ENCODE data around the gene GRAP2.

- TF ChIP-seq, protein P1, sequence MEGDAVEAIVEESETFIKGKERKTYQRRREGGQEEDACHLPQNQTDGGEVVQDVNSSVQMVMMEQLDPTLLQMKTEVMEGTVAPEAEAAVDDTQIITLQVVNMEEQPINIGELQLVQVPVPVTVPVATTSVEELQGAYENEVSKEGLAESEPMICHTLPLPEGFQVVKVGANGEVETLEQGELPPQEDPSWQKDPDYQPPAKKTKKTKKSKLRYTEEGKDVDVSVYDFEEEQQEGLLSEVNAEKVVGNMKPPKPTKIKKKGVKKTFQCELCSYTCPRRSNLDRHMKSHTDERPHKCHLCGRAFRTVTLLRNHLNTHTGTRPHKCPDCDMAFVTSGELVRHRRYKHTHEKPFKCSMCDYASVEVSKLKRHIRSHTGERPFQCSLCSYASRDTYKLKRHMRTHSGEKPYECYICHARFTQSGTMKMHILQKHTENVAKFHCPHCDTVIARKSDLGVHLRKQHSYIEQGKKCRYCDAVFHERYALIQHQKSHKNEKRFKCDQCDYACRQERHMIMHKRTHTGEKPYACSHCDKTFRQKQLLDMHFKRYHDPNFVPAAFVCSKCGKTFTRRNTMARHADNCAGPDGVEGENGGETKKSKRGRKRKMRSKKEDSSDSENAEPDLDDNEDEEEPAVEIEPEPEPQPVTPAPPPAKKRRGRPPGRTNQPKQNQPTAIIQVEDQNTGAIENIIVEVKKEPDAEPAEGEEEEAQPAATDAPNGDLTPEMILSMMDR (IDR thresholded peaks at IDR 0.05): no peak
- no peak for TF ChIP-seq POLR2AphosphoS5 (IDR thresholded peaks at IDR 0.05)
- no peak for TF ChIP-seq EP300 (IDR thresholded peaks at IDR 0.05)
Measured at GRCh38 chr22:39989633-39990032, 88.7 kb downstream of the GRAP2 start.

Measured in gastroesophageal sphincter (tissue), 3 donors.